GM04504 (cell line): Measurements from ENCODE around the gene HIVEP3.
A peak's percentile ranks its signal among the peaks of the same experiment; 100 is the strongest.

Experiments used
- DNase-seq: peaks from one replicate; pipeline ENCODE4 v3.0.0-alpha.2; 2012; ENCODE audit warnings: low read depth

Gene HIVEP3

DNA sequence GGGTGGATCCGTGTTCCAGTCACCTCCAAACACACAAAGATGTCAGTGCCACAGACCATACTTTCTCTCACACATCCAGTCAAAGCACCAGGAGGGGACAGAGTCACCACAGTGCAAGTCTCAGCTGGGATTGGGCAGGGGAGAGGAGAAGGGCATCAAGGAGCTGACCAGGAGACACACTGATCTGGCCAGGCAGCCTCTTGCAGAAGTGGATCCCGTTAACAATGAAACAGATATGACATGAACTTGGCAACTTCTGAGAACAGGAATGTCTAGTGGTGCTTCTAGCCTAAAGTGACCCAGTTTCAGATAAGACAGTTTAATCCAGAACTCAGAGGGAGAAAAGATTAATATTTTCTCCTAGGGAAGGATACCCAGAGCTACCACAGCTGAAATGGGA, 71.0 kb downstream of the HIVEP3 start:
- DNase-seq, result no peak

DNA sequence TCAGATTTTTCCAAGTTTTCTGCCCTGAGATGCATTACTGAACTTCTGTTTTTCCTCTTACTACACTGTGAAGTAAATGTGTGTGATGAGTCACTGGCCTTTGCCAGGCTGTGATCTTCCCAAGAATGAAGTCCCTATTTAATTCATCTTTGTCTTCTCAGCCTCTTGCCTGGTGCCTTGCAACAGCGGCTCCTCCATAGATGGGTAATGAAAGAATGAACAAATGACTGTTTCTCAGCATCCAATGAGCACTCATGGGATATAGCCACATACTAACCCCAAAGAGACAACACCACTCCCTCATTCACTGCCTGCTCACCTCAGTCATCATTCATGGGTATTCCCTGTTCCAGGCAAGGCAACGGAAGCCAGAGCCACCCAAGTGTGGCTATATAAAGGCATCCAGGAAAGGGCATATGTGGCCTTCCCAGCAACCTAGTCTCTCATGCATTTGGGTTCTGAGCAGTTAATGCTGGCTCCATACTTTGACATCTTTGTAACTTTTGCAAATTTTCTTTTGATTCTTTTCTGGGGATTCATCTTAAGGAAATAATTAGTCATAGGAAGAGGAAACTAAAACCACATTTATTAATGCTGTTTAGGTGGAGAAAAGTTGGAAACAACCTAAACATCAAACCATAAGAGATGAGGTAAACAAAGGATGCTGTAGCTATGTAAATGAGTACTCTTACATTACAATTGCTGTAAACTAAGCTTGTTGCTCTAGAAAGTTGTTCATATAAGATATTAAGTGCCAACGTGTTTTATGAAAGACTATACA, 71.9 kb downstream of the HIVEP3 start:
- DNase-seq, result no peak

DNA sequence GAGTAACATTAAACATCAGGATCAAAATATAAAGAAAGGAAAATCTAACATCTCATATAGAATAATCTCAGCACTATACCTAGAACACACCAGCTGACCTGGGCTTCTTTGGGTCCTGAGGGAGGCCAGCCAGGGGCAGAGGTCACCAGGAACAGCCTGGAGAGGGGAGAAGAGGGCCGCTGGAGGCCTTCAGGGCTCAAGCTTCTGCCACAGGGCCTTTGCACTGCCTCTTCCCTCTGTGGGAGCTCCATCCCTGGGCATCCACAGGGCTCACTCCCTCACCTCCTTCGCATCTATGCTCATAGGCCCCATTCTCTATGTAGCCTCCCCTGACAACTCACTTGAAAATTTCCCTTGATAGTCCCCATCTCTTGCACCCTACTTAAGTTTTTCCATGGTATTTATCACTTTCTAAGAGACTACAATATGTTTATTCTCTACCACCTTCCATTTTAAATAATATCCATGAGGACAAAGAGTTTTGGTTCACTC, 73.9 kb downstream of the HIVEP3 start:
- no peak for DNase-seq

DNA sequence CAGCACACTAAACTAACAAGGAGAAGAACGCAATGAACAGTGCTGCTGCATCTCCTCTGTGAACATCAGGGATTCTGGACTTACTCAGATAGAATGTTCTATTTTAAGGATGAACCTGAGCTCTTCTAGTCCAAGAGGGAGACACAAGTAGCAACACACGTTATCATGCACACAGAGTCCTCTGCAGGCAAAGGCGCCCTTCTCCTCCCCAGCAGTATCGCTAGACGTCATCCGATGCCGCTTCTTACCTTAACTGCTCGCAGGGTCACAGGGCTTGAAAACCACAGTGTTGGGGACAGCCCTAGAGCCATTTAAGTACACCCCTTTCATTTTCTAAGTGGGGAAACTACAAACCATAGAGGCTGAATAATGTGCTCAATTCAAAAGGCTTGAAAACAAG, 74.5 kb downstream of the HIVEP3 start:
- no peak for DNase-seq

DNA sequence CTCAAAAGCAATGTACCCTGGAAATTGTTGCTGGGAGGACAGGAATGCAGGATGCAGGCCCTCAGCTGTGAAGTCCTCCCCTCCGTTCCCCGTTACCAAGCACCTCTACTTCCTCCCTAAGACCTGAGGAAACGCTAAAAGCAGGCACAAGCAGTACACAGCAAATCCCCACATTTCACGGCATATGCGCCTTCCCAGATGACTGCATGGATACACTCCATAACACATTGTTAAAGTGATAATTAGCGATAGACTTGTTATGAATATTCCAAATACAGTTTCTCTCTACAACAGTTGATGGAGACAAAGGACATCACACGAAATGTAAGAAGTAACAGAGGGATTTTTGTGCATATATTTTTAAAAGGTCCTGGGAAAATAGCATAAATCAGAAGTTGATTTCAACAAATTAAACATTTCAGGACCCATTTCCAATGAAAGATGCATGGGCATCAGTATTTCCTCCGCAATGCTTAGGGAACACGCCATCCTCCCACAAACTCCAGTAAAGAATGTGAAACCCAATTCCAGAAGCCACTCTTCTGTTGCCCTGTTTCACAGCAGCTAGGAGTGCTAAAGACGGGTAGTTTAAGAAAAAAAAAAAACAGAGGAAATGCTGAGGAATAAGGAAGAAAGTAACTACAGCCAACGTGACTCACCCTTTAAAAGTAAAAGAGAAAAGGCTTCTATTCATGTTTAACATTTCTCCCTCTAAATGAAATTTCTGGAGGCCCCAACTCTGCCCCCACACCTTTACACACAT, 75.5 kb downstream of the HIVEP3 start:
- peak; percentile 36 for DNase-seq

DNA sequence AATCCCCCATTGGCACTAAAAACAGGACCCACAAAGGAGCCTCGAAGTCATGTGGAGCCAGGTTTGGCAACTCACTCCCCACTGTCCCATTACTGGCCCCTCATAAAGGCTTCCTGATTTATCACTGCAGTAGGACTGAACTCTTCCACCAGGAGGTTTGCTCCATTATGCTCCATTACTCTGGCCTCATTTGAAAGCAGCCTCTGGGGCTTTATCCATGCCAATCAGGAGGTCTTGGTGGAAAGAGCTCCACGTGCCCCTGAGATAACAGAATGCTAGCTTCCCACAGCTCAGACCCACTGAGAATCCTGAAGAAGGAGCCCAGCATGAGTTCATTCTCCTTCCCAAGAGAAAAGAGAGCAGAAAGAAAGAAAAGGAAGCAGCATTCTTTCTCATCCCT, 76.4 kb downstream of the HIVEP3 start:
- DNase-seq, result no peak

DNA sequence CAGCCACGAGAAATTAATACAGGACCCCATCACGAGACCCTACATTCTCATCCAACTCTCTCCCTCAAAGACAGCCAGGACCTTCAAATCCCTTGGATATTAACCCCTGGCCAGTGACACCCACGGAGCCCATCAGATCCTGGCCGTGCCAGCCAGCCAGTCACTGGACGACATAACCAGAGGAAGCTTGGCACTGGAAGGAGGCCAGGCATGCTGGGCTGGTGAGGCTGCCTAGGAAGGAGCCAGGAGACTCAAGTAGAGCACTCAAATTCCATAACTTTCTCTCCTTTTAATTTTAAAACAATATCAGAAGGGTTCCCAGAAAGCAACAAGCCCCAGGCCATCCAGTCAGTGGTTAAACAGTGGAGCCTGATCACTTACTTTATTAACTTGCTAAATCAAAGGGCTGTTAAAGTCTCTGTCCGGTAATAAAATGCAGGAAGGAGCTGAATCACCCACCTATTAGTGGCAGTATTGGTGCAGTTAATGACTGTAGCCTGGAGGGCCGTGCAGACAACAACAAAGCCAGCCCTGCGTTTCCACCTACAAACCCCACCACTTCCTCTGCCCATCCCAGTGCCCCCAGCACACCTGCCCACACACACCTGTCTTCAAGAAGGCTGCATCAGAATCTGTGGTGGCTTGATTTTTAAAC, 78.0 kb downstream of the HIVEP3 start:
- DNase-seq, result no peak

DNA sequence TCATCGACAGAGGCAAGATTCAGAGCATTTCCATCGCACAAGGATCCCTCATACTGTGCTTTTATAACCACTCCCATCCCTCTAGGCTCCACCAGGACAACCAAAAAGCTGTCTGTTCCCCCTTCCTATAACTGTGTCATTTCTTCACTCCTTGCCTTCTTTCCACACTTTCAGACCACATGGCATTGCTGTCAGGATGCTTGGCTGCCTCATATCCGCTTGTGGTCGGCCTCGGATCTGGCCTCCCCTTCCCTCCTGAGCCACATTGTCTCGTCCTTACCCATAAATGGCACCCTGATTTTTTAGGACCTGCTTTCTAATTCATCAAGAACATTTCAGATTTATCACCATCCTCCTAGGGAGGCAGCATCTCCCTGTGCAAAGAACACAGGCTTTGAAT, 80.5 kb downstream of the HIVEP3 start:
- DNase-seq, result no peak

DNA sequence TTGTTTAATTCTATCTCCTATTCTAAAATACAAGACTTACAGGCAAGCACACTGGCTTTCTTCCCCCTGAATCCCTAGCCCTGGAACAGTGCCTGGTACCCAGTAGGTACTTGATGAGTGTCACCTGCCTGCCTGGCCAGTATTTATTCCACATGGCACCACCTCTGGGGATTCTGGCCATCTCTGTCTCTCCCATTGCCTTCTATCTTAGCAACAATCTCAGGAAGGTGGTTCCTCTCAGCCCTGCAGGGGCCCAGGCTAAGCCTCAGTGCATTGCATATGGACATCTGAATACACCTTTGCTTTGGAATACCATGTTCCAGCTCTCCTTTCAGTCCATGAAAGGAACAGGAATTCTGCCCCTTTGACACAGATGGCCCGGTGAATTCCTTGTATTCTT, 81.0 kb downstream of the HIVEP3 start:
- no peak for DNase-seq

DNA sequence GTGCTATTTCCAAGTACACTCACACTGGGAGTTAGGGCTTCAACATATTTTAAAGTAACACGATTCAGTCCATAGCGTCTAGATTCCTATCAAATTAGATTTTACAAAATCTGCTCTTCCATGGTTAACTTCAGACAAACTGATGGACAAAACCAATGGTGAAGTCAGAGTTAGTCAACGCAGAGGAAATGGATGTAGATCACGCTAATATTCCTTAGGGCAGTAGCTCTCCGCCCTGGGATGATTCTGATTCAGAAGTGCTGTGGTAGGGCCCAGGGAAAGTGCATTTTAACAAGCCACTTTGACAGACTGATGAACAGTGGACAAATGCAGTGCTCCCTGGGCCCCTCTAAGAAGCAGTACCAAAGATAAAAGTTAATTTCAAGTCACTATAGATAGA, 83.2 kb downstream of the HIVEP3 start:
- DNase-seq, result no peak

DNA sequence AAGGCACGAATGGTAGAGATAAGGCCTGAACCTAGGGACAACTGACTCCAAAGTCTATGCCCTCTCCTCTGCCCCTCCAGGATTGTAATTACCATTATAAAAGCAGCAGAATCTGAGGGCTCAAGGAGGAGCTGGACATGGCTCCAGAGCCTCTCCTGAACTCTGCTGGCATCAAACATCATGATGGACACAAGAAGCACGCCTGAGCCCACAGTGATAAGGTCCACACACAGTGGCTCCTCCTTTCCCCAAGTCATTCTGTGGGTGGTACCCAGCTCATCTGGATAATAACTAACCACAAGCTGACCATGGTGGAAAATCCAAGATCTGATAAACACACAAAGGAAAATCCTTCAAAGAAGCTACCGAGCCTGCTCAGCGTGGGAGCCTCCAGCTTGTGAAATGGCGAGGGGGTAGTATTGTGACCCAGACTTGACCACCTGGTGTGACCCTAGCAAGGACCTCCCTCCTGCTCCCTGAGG, 85.2 kb downstream of the HIVEP3 start:
- DNase-seq, result no peak

DNA sequence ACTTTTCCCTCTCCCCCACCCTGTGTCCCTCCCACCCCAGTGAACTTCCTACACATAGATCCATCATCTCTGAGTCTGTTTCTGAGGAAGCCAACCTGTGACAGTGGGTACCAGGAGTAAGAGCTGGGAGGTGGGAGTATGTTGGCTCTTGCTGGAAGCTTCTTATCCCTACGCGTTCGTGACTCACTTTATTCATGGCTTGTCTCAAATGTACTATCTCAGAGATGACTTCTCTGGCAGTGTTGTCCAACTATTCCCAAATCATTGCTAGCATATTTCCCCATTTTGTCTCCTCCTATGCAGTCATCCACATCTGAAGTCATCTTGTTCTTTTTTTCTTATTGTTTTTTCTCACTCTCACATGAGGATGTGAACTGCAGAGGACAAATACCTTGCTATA, 88.0 kb downstream of the HIVEP3 start:
- no peak for DNase-seq

DNA sequence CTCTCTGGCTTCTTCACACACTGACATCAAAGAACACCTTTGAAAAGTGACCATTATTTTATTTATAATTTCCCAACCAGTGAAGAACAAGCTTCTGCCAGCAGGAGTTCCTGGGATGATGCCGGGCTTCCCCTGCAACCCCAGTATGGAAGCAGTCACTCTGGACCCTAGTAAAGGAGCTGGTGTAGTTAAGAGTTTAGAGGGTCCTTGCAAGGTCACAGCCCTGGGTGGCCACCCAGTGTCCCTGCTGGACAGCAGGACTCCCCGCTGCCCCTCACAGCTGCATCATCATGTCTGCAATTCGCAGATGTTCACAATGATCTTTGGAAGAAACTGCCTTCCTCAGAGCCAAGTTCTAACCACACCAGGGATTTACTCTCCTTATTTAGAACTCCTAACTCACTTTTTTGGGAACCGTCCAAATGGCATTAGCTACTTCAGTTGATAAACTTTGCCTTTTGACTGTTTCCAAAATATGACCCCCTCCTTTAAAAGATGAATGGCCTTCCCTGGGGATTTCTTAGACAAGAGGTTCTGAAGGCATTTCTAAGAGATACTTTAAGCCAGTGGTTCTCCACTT, 90.6 kb downstream of the HIVEP3 start:
- no peak for DNase-seq

DNA sequence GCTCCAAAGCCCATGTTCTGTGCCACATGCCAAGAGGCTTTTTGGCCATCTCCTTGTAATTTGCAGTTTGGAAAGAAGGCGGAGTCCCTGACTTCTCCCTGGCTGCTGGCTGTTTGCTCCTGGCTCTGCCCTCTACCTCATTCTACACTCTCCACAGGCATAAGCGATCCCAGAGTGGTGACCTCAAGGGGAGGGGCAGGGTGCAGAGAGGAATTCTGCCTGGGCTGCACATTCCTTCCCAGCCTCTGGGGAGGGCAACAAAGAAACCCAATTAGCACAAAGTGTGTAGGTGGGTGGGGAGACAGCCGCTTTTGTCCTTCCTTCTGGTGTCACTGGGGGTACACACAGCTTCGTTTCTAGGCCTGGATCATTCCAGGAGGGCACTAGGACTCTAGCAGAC, 95.3 kb downstream of the HIVEP3 start:
- DNase-seq, result no peak

DNA sequence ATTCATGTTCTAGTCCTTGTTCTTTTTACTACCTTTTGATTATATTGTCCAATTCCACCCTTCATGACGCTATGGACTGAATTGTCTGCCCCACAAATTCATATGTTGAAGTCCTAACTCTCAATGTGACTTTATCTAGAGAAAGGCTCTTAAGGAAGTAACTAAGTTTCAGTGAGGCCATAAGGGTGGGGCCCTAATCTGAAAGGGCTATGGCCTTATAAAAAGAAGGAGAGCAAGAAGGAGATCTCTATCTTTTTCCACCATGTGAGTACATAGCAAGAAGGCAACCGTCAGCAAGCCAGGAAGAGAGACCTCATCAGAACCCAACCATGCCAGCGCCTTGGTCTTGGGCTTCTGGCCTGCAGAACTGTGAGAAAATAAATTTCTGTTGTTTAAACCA, 95.9 kb downstream of the HIVEP3 start:
- no peak for DNase-seq

DNA sequence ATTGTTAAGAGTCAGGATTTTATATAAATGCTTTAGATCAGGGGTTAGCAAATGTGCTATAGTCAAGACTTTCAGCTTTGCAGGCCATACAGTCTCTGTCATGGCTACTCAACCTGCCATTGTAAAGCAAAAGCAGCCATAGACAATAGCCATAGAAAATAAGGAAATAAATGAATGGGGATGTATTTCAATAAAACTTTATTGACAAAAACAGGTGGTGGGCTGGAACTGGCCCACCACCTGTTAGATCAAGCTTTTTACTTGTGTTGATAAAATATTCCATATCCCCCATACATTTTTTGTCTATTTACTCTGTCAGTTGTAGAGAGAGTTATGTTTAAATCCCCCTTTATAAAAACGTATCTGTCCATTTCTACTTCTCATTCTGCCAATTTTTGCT, 98.9 kb downstream of the HIVEP3 start:
- no peak for DNase-seq

DNA sequence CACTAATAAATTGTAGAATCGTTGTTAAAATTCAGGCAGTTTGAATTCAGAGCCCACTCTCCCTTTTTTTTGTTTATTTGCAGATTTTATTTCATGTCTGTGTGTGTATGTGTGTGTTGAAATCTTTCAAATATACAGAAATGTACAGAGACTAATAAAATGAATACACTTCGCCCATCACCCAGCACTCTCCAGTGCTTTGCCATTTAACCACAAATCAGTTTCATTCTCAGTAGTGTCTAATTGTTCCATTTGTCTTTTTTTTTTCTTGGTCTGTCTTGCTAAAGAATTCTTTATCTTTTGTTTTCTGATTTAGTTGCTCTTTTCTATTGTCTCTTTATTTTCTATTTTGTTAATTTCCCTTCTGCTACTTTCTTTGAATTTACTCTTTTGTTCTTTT, 99.7 kb downstream of the HIVEP3 start:
- DNase-seq, result no peak

DNA sequence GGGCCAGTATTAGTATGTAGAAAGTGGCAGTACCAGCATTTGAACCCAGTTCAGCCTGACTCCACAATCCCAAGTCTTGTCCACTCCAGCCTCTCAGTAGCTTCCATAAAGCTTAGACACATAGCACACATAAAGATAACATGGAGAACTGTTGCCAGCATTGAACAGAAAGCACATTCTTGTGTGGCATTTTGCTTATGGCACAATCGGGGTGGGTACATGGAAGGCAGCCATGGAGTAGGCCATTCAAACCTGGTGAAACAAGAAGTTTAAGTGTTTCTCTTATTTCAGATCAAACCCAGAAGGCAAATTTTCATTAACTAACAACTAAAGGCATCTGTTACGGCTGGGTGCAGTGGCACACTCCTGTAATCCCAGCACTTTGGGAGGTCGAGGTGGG, 102.7 kb downstream of the HIVEP3 start:
- DNase-seq, result no peak

DNA sequence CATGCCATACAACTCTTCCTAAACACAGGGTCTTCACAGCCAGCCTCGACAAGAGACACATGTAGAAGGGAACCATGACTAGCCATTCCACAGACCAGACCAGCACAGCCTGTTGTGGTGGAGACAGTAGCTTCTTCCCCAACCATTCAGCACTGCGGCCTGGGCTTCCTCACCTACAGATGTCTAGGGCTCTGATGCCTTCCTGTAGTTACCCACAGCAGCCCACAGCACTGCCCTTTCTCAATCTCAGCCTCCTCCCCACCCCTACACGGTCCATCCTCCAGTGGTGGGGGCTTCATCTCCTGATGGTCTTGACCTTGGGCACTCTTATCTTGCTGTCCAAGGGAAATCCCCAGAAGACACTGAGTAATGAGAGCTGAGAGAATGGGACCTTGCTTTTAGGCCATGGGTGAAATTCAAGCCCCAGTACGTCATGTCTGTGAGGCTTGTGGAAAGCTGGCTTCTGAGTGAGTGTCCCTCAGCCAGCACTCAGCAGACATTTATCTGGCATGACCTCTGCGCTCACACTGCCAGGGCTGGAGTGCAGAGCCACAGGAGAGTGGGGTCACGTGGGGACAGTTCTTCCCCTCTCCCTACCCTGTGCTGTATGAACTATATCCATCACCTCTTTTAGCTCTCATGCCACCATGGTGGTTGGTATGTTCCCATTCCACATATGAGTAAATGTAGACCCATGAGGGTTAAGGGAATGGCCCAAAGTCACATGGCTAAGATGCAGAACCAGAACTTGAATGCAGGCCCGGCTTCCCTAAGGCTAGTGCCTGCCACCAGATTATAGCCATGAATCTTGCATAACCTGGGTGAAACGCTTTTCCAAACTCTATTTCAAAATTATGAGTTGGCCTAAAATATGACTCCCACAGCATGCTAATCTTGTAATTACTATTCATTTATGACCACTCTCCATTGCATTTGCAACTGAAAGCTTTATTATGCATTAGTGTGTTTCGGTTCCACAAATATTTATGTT, 104.7 kb downstream of the HIVEP3 start:
- DNase-seq, result no peak

DNA sequence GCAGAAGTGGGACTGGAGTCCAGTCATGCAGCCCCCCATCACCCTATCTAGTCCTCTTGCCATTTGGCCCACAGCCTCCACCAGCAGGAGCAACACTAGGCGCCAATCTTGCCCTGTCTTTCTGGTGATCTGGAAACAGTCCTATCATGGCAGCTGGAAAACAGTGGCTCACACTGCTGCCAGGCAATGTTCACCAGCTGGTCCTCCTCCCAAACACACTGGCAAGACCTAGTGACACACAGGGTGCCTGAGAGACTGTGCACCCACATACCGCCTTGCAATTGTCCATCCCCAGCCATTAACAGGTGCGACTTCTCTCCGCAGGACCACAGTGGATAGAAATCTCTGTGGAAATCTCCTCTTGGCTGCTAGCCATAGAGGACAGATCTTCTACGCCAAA, 105.5 kb downstream of the HIVEP3 start:
- DNase-seq, result no peak

DNA sequence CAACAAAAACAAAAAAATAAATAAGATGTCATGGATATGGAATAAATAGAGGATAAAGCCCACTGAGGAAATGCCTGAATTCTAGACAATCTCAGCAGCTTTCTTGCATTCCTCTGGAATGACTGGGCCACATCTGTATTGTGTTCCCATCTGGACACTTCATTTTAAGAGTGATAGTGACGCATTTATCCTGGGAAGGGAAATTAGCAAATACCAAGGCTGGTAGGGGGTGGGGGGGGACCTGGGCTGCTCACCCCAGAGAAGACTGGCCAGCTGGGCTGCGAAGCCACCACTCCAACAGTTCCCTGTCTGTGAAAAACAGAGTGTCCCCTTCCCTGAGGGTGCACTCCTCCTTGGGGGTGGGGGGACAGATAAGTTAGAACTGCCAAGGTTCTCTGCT, 106.3 kb downstream of the HIVEP3 start:
- peak; percentile 71 for DNase-seq
